Forelimb muscle (tissue), 1 donor: ENCODE measurements around the gene NID2. TPM values are rescaled to one million over a fixed set of nuclear protein-coding genes. Genes with fewer than 3 reads are reported as not detected.

Experiments
- DNase-seq: peaks from one replicate; pipeline ENCODE4 v3.0.0-alpha.2; 2013; ENCODE audit warnings: low read depth
- polyA plus RNA-seq: library from polyadenylated mRNA; unstranded; fragments of 120-200 nt; gene quantifications from one replicate; pipeline ENCODE4 v1.2.1, GENCODE V29; 2013; ENCODE audit not compliant: insufficient read length

The NID2 gene
- polyA plus RNA-seq, 1 donor = 71.7 TPM

DNA sequence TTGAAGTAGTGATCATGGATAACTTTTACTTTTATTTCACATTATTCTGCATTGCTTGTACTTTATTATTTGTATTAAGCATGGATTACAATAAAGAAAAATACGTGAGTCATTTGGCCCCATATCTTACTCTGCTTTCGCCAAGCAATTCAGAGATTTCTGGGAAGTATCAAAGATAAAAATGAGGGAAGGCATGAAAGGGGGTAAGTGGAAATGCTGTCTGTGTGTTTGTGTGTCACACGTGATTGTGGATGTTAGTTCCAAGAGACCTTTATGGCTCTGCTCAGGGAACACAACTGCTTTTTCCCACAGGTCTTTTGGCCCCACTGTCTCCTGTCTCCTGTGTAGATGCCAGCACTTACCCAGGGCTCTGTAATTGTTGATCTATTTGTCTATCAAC, 10.5 kb downstream of the NID2 start:
- no peak for DNase-seq

DNA sequence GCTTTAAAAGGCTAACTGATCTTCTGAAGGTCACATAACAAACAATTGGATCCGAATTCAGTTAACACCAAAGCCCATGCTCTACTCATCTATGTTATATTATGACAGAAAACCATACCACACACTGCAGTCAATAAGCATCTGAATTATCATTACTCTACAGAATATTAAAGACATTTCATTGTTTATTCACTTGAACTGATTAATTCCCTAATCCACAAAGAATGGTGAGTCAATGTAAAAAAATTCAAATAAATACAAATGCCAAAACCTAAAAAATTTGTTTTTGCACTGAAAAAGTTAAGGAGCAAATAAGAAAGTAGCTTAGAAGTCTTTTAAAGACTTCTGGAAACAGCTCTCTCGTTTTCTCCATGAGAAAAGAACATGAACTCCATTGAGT, 13.7 kb downstream of the NID2 start:
- no peak for DNase-seq

- DNase-seq = no peak
Measured at GRCh38 chr14:52054678-52055077, 14.2 kb downstream of the NID2 start.

- no peak for DNase-seq
Measured at GRCh38 chr14:52053044-52053443, 15.8 kb downstream of the NID2 start.

DNA sequence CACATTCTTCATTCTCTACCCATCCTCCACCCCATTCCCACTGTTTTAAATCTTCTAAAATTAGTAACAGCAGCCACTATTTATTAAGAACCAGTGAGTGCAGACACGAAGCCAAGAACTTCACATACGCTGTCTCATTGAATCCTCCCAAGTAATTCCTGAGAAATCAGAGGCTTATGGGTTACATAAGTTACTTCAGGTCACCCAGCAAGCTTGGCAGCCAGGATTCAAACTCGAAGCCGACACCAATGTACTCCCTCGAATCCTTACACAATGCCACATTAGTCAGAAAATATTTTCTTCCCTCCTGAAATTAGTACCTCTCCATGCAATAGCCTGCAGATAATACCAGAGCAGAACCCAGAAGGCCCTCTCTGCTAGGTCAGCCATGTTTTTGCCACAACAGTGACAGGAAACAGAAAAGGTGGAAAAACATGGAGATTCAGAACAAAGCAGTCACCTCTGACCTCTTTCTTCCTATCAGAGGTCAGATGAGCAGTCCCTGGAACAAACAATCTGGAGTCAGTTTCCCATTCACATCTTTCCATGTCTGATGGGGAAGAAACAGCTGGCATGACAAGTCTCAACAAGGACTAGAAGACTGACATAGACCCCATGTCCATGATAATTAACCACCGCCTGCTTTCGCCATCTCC, 16.4 kb downstream of the NID2 start:
- no peak for DNase-seq

GRCh38 chr14:52051871-52052270, 17.0 kb downstream of the NID2 start:
- DNase-seq = no peak

DNA sequence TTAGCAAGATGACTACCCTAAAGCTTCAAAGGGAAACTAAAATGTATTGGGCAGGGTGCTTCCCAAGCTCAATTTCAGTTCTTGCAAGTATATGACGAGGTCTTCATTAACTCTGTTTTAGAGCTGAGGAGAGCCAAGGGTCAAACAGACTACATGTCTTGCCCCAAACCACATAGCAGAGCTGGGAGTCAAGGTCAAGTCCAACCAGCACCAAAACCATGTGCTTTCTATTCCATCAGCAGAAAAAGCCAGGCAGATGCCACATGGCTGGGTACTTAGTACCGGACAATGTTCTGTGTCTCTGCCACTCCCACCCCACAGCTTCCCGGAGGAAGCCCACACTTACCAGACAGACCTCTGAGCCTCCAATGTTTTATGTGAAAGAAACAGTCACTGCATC, 17.6 kb downstream of the NID2 start:
- no peak for DNase-seq

DNA sequence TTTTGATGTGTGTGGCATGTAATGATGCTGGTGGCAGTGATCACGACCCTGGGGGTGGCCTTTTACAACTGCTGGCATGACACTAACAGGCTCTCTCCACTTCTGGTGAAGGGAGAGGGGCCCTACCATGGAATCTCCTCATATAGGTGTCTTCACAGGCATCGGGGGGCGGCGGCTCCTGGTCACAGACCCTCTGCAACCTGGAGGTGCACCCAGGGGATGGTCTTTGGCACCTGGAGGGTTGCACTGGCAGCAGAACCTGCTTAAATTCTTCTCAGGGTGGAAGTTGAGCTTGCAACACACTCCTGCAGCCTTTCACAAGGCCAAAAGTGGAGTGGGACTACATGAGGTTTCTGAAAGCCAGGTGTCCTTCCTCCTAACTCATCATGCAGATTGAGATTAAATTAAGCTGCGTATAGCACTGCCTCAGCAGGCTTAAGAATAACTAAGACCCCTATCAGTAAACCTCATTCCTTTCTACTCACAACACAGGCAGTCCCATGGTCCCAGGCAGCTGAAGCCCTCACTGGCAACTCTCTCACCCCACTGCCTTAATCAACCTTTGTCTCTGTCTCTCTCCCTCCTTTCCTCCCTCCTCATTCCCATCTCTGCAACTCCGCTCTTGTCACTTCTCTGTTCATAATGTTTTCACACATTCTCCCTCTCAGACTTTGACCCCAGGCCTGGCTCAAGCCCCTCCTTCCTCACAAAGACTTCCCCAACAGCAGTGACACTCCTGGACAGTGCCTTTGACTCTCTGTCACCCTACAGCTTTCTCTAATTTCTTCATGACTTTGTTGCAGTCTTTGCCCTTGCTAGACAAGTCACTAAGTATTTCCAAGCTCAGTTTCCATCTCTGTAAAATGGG, 18.9 kb downstream of the NID2 start:
- no peak for DNase-seq

- no peak for DNase-seq
Measured at GRCh38 chr14:52049271-52049670, 19.6 kb downstream of the NID2 start.

DNA sequence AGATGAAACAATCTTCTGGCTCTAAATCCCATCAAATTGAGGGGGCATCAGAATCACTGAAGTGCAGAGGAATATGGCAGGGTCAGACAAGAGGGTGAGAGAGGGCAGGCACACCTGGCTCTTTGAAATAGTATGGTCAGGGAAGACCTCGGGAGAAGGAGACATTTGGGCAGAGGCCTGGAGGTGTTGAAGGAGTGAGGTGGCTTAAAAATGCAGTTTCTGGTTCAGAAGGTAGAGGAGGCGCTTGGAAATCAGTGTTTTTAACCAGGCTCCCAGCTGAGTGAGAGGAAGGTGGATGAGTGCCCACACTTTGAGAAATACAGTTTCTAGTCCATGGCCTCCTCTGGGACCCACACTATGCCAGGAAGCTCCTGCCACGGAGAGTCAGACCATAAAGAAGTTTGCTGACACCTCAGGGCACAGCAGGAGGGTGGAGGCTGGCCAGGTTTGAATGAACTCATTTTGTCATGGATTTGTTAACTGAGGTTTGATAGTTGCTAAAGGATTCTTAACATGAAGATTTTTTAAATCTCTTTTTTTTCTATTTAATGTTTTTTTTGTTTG, 20.1 kb downstream of the NID2 start:
- no peak for DNase-seq

DNA sequence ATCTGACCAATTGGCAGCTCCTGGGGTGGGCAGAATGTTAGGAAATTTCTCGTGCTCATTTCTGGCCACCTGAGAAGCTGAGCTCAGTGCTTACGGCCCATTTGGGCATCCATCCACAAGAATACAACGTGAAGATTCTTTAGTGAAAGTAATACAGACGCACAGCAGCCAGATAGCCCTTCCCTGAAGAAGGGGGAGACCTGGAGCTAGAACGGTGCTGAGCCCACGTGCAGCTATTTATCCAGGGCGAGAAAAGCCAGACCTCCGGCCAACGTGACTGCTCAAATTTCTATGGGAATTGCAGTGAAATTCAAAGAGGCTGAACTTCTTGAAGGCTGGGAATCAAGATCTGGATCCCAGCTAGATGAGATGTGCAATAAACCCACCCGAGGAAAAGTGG, 20.7 kb downstream of the NID2 start:
- DNase-seq = no peak

DNA sequence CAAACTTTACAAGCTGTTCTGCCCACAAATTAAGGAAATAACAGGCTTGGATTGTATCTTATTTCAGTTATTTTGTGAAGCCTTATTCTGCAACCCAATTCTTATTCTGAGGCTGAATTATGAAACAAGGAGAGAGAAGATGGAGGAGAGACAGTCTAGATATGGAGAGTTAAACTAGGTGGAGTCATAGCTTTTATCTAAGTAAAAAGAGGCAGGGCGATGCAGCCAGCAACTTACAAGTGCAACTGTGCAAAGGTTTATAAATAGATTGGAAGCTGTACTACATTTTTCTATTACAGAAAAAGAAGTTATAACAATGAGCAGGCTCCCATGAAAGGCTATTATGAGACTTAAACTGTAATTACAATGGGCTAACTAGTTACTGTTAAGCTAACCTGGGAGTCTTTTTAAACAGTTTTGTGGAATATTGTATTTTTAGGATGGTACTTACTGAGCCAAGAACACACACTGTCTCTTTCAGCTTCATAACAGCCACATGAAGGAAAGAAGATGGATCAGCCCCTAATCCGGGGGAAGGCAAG, 22.4 kb downstream of the NID2 start:
- no peak for DNase-seq

DNA sequence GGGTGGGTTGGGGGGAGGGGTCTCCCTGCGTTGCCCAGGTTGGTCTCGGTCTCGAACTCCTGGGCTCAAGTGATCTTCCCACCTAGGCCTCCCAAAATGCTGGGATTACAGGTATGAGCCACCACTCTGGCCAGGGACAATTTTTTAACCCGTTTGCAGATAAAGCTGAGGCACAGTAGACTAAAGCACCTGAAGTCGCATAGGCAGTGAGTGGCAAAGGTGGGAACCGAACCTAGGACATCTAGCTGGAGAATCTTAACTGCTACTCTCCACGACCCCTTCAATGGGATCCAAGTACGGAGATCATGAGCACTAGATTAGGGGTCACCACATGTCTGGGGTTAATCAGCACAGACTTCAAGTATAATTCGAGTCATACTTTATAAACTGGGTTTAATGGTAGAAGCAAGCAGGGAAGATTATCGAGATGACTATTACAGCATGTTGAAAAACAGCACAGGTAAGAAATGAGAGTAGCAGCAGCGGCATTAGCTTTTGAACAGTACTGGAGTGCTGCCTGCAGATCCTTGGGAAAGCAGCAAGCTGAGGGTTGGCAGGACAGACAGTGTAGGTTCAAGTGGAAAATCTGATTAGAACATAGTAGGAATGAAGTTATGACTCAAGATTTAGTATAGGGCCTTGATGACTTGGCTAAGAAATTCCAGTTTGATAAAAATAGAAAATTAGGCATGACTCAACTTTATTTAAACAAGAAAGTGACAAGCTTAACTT, 23.9 kb downstream of the NID2 start:
- DNase-seq = no peak

GRCh38 chr14:52043690-52044089, 25.2 kb downstream of the NID2 start:
- DNase-seq = no peak

GRCh38 chr14:52042371-52043289, 26.2 kb downstream of the NID2 start:
- DNase-seq = no peak

DNA sequence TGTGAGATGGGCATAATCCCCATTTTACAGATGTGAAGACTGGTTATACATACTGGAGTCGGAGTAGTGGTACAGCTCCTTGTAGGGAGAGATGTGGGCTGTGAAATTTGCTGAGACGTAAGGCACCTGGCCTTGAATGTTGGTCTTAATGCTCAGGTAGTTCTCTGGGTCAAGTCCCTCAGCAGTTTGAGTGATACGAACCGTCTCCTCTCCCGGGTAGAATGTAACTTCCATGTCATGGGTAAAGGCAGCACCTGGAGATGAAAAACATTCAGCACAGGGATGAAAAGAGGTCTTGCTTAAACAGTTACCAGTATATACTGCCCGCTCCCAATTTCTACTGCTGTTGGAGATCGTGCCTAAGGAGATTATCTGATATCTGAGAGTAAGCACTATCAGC, 28.3 kb downstream of the NID2 start:
- DNase-seq = no peak

DNA sequence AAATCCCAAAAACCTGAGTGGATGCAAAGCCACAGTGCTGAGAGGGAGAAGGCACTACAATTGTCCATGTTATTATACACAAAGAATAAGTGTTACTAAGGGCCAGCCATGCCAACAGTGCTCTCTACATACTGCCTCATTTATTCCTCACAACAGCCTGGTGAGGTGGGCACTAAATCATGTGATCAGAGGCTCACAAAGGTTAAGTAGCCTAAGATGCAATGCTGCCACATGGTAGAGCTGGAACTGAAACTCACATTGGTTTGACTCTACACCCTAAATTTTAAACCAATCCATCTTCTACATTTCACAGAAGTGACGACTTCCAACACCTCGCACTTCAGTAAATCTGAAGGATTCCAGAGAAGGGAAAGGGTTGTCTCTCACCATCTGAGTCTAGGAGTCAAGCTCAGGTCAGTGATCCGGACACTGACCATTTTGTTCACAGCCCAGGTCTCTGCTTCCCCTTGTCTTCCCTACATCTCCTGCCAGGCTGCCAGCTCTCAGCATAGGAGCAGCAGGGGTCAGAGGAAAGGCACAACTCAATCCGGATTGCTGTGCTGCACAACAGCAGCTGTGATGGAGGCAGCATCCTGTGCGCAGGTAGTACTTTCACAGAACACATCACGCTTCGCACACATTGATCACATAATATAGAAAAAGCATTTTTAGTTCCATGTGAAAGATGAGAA, 29.6 kb downstream of the NID2 start:
- DNase-seq = no peak

GRCh38 chr14:52033101-52033642, 35.7 kb downstream of the NID2 start:
- DNase-seq = no peak

DNA sequence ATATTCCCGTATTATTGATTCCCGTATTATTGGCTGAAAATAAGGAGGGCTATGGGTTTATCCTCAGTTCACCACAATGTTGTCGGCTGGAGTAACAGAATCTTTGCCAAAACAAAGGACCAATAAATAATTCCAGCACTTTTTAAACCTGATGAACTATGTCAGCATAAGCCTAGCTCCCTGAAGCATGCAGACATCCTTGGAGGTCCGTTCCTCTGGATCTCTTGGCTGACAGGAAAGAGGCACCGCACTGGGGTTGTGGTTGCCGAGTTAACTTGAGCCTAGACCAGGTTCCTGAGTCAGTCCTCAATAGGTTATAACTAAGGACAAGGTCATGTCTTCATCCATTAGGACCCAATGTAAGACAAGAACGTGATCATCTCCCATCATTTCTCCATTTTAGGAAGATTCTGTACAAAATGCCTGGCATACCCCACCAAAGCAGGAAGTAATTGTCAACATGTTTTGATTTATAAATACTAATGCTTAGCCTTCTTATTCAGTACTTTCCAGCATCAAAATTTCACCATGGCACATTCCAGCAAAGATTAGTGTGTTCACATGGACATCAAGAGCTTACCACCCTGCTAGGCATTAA, 36.6 kb downstream of the NID2 start:
- DNase-seq = no peak

DNA sequence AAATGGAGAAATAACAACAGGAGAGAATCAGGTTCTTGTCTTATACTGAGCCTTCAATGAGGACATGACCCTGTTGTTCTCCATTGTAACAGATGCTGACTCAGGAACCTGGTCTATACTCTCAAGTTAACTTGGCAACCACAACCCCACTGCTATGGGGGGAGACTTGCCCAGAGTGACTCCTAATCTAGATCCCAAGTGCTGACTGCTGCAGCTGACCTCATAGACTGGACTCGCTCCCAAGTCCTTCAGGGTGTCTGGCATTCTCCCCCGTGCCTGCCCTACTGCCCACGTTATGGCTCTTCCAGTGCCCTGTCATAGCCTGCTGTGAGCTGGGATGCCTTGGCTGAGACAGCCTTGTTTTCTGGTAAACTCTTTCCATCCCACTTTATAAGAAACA, 37.1 kb downstream of the NID2 start:
- DNase-seq = no peak
